Measurements from ENCODE around the gene CATSPER1. TPM values are rescaled to one million over a fixed set of nuclear protein-coding genes. Genes with fewer than 3 reads are reported as not detected.

The CATSPER1 gene
- polyA plus RNA-seq, 1 of the 3 experiments (the other 2 are of a cell fraction): 2.2 TPM

GRCh38 chr11:66068154-66068821 lies 42.0 kb upstream of the CATSPER1 start (continued):
- TF ChIP-seq IRF3 (IDR thresholded peaks at IDR 0.05; ENCODE audit: low read depth, low read length) (no peak), FOSL2 (IDR thresholded peaks at IDR 0.05; ENCODE audit: borderline replicate concordance, low read depth) (no peak), USF2 (IDR thresholded peaks at IDR 0.05; ENCODE audit: borderline replicate concordance, low read depth, low read length) (no peak)

GRCh38 chr11:66067640-66068039 lies 41.4 kb upstream of the CATSPER1 start:
- Histone ChIP-seq H3K9me2 (no peaks in the 10 kb centered on the region), H3K4me2 (no peak overlapping the region), H3F3A (replicated peaks; ENCODE audit: insufficient read depth) (peaks cover 69% of the 10 kb centered on the region), H3K27me3 (ENCODE audit: insufficient read depth) (no peaks in the 10 kb centered on the region), H3K9me3 (no peaks in the 10 kb centered on the region), H2AFZ (ENCODE audit: low read depth) (no peak overlapping the region), H3K4me1 (ENCODE audit: control insufficient read depth in 1 of 2, insufficient read depth in 2 of 2, low read depth in 1 of 2, low read length in 1 of 2) (peaks cover 20 to 25% of the 10 kb centered on the region in 2 experiments; a peak in 3 of 4 replicates), H3K9ac (no peak overlapping the region), H3K79me2 (ENCODE audit: insufficient read depth) (peaks cover 56% of the 10 kb centered on the region), H3K27ac (ENCODE audit: low read depth in 2 of 2, low read length in 1 of 2) (peak overlapping the region; percentile 2 to 60; a peak in 3 of 4 replicates), H3K36me3 (replicated peaks in 1 of 2; ENCODE audit: control insufficient read depth in 1 of 2, insufficient read depth in 2 of 2, low read length in 1 of 2) (peaks cover 59 to 60% of the 10 kb centered on the region in 2 experiments), H4K20me1 (ENCODE audit: insufficient read depth) (peaks cover 20% of the 10 kb centered on the region), H3K4me3 (ENCODE audit: low read depth in 2 of 2, low read length in 1 of 2) (no peak overlapping the region)
- DNase-seq: no peak
- ChIA-PET POLR2A (no interaction called here), CTCF (interaction anchor here (1.0 to 8.2 kb wide), 24 partner anchors 8 to 356 kb away, joined by 3 to 101 read pairs (median 7); partner anchors contain the start of genes CCDC85B, CST6, KAT5 and RAB1B)
- 100% methylated on average over 4 of the region's 4 CpGs for WGBS (ENCODE audit: low lambda C conversion rate)
- TF ChIP-seq USF2 (IDR thresholded peaks at IDR 0.05; ENCODE audit: borderline replicate concordance, low read depth, low read length): no peak
- TF ChIP-seq TCF12 (IDR thresholded peaks at IDR 0.05): no peak
- no peak for TF ChIP-seq NRF1 (IDR thresholded peaks at IDR 0.05; ENCODE audit: low read depth, low read length)
- TF ChIP-seq FOXJ3 (CRISPR knock-in tag; IDR thresholded peaks at IDR 0.05): no peak
- TF ChIP-seq RCOR1 (IDR thresholded peaks at IDR 0.05; ENCODE audit: low read length): no peak
- TF ChIP-seq GABPA (IDR thresholded peaks at IDR 0.05; ENCODE audit: low read depth): no peak
- no peak for TF ChIP-seq MEF2A (IDR thresholded peaks at IDR 0.05; ENCODE audit: borderline replicate concordance, low read depth)
- TF ChIP-seq USF1 (IDR thresholded peaks at IDR 0.05; ENCODE audit: borderline replicate concordance, low read depth): no peak
- TF ChIP-seq RAD21 (IDR thresholded peaks at IDR 0.05; ENCODE audit: low read length): no peak
- no peak for TF ChIP-seq EZH2phosphoT487 (IDR thresholded peaks at IDR 0.05; ENCODE audit: borderline replicate concordance, low read depth)
- no peak for TF ChIP-seq RXRA (IDR thresholded peaks at IDR 0.05; ENCODE audit: borderline replicate concordance, low read depth)
- TF ChIP-seq TAF1 (IDR thresholded peaks at IDR 0.05; ENCODE audit: borderline replicate concordance, low read depth, low read length): no peak
- no peak for TF ChIP-seq ZBTB33 (IDR thresholded peaks at IDR 0.05; ENCODE audit: borderline replicate concordance, low read depth)
- no peak for TF ChIP-seq MAX (IDR thresholded peaks at IDR 0.05; ENCODE audit: low read depth)

Data from SK-N-SH (cell line).